OCI-LY1 (cell line): Measurements from ENCODE around the gene NKAPD1.

Experiments used
- H2AFZ ChIP-seq: fragments of 200-600 bp; sonication (generic), shearing (Covaris generic); 2 replicates; pipeline ENCODE4 v1.6.0; 2014; ENCODE audit warnings: antibody characterized with exemption, mild to moderate bottlenecking, low read length
- H3F3A ChIP-seq: fragments of 200-600 bp; sonication (generic), shearing (Covaris generic); 2 replicates; pipeline ENCODE4 v1.6.0; 2014; ENCODE audit warnings: mild to moderate bottlenecking, antibody characterized with exemption, low read length, moderate library complexity; ENCODE audit not compliant: insufficient read depth
- H3K27ac ChIP-seq: fragments of 200-600 bp; sonication (generic); 2 replicates; pipeline ENCODE4 v1.5.1; 2014; ENCODE audit warnings: low read length, mixed run types, mild to moderate bottlenecking, low read depth; ENCODE audit not compliant: poor library complexity, severe bottlenecking
- H3K27me3 ChIP-seq: fragments of 200-600 bp; sonication (generic); 2 replicates; pipeline ENCODE4 v1.6.0; 2014; ENCODE audit warnings: antibody characterized with exemption, mild to moderate bottlenecking, low read length, moderate library complexity; ENCODE audit not compliant: insufficient read depth
- H3K36me3 ChIP-seq: fragments of 200-600 bp; sonication (generic); 2 replicates; pipeline ENCODE4 v1.6.1; 2014; ENCODE audit warnings: mild to moderate bottlenecking, antibody characterized with exemption, low read length, moderate library complexity, mixed read lengths; ENCODE audit not compliant: insufficient read depth
- H3K4me1 ChIP-seq: fragments of 200-600 bp; sonication (generic); 2 replicates; pipeline ENCODE4 v1.5.1; 2014; ENCODE audit warnings: mild to moderate bottlenecking, low read length, moderate library complexity; ENCODE audit not compliant: insufficient read depth, severe bottlenecking
- H3K4me2 ChIP-seq: fragments of 200-600 bp; sonication (generic), shearing (Covaris generic); 2 replicates; pipeline ENCODE4 v1.6.1; 2014; ENCODE audit warnings: low read length
- H3K4me3 ChIP-seq: fragments of 200-600 bp; sonication (generic); 2 replicates; pipeline ENCODE4 v1.5.1; 2014; ENCODE audit warnings: low read length, low read depth, mild to moderate bottlenecking, mixed read lengths; ENCODE audit not compliant: poor library complexity, severe bottlenecking
- H3K79me2 ChIP-seq: fragments of 200-600 bp; shearing (Covaris generic); 2 replicates; pipeline ENCODE4 v1.6.1; 2016; ENCODE audit warnings: mixed run types, low read length, mixed read lengths; ENCODE audit not compliant: insufficient read depth
- H3K9ac ChIP-seq: fragments of 200-600 bp; sonication (generic), shearing (Covaris generic); 2 replicates; pipeline ENCODE4 v1.6.1; 2014; ENCODE audit warnings: mild to moderate bottlenecking, low read length, mixed read lengths
- H3K9me2 ChIP-seq: fragments of 200-600 bp; sonication (generic), shearing (Covaris generic); 2 replicates; pipeline ENCODE4 v1.6.1; 2014; ENCODE audit warnings: low read depth, mild to moderate bottlenecking, low read length, mixed read lengths
- H3K9me3 ChIP-seq: fragments of 200-600 bp; shearing (Covaris generic); 2 replicates; pipeline ENCODE4 v1.6.1; 2014; ENCODE audit warnings: low read length, mixed read lengths
- H4K20me1 ChIP-seq: fragments of 200-600 bp; sonication (generic), shearing (Covaris generic); 2 replicates; pipeline ENCODE4 v1.6.0; 2016; ENCODE audit warnings: mild to moderate bottlenecking, low read length; ENCODE audit not compliant: insufficient read depth
- CTCF ChIP-seq: fragments of 200-600 bp; sonication (generic), shearing (Covaris generic); IDR thresholded peaks from 2 replicates; pipeline ENCODE4 v1.5.1; 2017; ENCODE audit warnings: mild to moderate bottlenecking, antibody characterized with exemption, low read length, moderate library complexity, mixed read lengths
- EZH2 ChIP-seq: fragments of 200-600 bp; sonication (generic), shearing (Covaris generic); IDR thresholded peaks from 2 replicates; pipeline ENCODE4 v1.8.0; 2017; ENCODE audit warnings: borderline replicate concordance, mixed run types, mild to moderate bottlenecking, antibody characterized with exemption, low read length, moderate library complexity, mixed read lengths

NKAPD1 gene

DNA sequence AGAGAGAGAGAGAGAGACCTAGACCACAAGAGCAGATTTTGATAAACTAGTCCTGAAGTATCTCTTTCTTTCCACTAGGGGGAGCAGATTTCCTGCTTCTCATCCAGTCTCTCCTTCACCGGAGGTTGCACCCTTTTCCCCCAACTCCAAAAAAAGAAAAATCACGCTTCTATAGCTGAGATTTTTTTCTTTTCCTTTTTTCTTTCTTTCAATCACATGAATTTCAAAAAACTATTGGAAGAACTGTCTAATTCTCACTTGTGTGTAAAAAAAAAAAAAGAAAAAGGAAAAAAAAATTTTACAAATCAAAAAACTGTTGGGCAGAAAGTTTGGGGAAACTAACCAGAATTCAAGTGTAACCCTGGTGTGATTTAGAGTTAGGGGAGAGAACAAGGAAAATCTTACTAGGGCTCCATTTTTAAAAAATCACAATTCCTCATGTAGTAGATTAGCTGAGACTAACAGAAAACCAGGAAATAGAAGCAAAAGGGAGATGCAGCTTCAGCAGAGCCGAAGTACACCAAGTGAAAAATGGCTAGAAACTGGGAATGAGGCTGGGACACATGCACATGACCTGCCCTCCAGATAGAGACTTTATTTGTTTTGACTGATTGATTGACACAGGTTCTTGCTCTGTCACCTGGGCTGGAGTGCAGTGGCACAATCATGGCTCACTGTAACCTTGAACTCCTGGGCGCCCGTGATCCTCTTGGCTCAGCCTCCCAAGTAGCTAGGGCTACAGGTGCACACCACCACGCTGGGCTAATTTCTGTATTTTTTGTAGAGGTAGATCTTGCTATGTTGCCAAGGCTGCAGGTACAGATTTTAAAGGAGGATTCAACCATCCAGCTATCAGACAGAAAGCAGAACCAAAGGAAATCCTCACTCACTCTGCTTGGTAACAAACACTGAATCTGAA is 39.7 kb downstream of the NKAPD1 start:
- no peaks in the 10 kb centered on the region for H3F3A ChIP-seq
- peaks cover 5% of the 10 kb centered on the region; the same call in 1 of the 2 replicates for H3K9me3 ChIP-seq
- no peaks in the 10 kb centered on the region for H3K9me2 ChIP-seq
- no peaks in the 10 kb centered on the region for H3K79me2 ChIP-seq
- no peaks in the 10 kb centered on the region for H4K20me1 ChIP-seq
- H3K4me1 ChIP-seq: no peaks in the 10 kb centered on the region
- TF ChIP-seq EZH2: no peak
- TF ChIP-seq CTCF: peak; percentile 77
- H3K27me3 ChIP-seq: no peaks in the 10 kb centered on the region
- H3K4me2 ChIP-seq: no peak overlapping the region
- H2AFZ ChIP-seq: no peak overlapping the region
- H3K4me3 ChIP-seq: no peak overlapping the region
- no peak overlapping the region for H3K9ac ChIP-seq
- no peak overlapping the region for H3K27ac ChIP-seq
- no peaks in the 10 kb centered on the region for H3K36me3 ChIP-seq

DNA sequence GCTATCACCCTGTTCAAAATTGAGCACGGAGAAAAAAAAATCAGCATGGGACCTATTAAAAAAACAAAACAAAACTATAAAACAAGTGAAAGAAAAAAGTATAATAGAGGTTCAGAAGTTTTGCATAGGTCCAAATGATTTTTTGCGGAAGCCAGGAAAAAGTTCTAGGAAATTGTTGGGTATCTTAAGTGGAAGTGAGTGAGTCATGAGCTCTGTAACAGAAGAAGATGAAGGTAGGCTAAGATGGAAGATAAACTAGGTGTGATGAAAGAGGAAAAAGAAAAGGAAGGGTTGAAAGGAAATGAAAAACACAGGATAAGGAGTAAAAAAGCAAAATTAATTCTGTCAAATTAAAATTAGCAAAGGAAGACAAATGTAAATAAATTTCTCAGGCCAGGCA is 40.4 kb downstream of the NKAPD1 start:
- TF ChIP-seq EZH2 (no peak), CTCF (no peak)
- Histone ChIP-seq H3K79me2 (no peaks in the 10 kb centered on the region), H4K20me1 (no peaks in the 10 kb centered on the region)

GRCh38 chr11:112115386-112115785 is 41.3 kb downstream of the NKAPD1 start:
- Histone ChIP-seq H3K4me1 (no peaks in the 10 kb centered on the region), H3K4me2 (no peak overlapping the region), H3K9me2 (no peaks in the 10 kb centered on the region), H3K36me3 (no peaks in the 10 kb centered on the region), H3K9me3 (peaks cover 5% of the 10 kb centered on the region; the same call in 1 of the 2 replicates), H2AFZ (no peak overlapping the region), H3K27me3 (no peaks in the 10 kb centered on the region), H3K4me3 (no peak overlapping the region), H3K9ac (no peak overlapping the region), H3F3A (no peaks in the 10 kb centered on the region), H3K79me2 (no peaks in the 10 kb centered on the region), H4K20me1 (no peaks in the 10 kb centered on the region), H3K27ac (no peak overlapping the region)
- TF ChIP-seq EZH2: no peak
- no peak for TF ChIP-seq CTCF

More for the DNA sequence above, 40.4 kb downstream of the NKAPD1 start:
- H3K36me3 ChIP-seq: no peaks in the 10 kb centered on the region
- no peaks in the 10 kb centered on the region for H3F3A ChIP-seq
- H3K9me3 ChIP-seq: peaks cover 5% of the 10 kb centered on the region; the same call in 1 of the 2 replicates
- no peak overlapping the region for H3K27ac ChIP-seq
- no peak overlapping the region for H3K4me3 ChIP-seq
- no peak overlapping the region for H3K9ac ChIP-seq
- H2AFZ ChIP-seq: no peak overlapping the region
- H3K27me3 ChIP-seq: no peaks in the 10 kb centered on the region
- no peaks in the 10 kb centered on the region for H3K9me2 ChIP-seq
- no peak overlapping the region for H3K4me2 ChIP-seq
- no peaks in the 10 kb centered on the region for H3K4me1 ChIP-seq
